Fibroblast of pulmonary artery (primary cell): ENCODE measurements around the gene TUBA4B.
A peak's percentile ranks its signal among the peaks of the same experiment; 100 is the strongest.

Experiments
- DNase-seq: peaks from one replicate; pipeline ENCODE4 v3.0.0-alpha.2; 2010; ENCODE audit warnings: low read depth
- H3K4me3 ChIP-seq: replicated peaks from 2 replicates; pipeline ENCODE4 v1.5.1; 2011; ENCODE audit warnings: low read depth, mild to moderate bottlenecking, control low read depth, low read length, moderate library complexity
- TF ChIP-seq, protein P1 (sequence below): IDR thresholded peaks from 2 replicates; pipeline ENCODE4 v1.5.1; 2011; ENCODE audit warnings: mild to moderate bottlenecking, control low read depth, low read length, inconsistent platforms; ENCODE audit errors: missing control alignments

Gene TUBA4B

DNA sequence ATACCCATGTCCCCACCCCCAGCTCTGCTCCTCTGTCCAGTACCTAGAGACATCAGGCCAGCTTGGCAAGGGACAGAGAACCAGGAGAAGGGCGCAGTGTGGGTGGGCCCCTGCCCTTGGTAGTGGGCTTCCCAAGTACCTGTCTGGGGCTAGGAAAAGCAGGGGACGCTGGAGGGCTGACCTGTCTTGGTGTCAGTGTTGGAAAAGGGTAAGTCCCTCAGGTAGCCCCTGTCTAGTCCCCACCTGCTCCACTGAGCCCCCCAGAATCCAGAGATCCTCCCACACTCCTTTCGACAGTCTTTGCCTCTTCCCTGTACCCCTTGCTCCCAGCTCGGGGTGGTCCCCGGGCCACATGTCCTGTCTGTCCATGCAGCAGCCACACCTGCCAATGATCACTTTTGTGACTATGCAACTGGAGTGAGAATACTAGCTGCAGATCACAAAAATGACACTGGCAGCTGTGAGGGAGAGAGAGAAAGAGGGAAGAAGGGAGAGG, 40.7 kb downstream of the TUBA4B start:
- TF ChIP-seq, protein P1, sequence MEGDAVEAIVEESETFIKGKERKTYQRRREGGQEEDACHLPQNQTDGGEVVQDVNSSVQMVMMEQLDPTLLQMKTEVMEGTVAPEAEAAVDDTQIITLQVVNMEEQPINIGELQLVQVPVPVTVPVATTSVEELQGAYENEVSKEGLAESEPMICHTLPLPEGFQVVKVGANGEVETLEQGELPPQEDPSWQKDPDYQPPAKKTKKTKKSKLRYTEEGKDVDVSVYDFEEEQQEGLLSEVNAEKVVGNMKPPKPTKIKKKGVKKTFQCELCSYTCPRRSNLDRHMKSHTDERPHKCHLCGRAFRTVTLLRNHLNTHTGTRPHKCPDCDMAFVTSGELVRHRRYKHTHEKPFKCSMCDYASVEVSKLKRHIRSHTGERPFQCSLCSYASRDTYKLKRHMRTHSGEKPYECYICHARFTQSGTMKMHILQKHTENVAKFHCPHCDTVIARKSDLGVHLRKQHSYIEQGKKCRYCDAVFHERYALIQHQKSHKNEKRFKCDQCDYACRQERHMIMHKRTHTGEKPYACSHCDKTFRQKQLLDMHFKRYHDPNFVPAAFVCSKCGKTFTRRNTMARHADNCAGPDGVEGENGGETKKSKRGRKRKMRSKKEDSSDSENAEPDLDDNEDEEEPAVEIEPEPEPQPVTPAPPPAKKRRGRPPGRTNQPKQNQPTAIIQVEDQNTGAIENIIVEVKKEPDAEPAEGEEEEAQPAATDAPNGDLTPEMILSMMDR = no peak
- no peak for DNase-seq
- H3K4me3 ChIP-seq = no peak overlapping the region

DNA sequence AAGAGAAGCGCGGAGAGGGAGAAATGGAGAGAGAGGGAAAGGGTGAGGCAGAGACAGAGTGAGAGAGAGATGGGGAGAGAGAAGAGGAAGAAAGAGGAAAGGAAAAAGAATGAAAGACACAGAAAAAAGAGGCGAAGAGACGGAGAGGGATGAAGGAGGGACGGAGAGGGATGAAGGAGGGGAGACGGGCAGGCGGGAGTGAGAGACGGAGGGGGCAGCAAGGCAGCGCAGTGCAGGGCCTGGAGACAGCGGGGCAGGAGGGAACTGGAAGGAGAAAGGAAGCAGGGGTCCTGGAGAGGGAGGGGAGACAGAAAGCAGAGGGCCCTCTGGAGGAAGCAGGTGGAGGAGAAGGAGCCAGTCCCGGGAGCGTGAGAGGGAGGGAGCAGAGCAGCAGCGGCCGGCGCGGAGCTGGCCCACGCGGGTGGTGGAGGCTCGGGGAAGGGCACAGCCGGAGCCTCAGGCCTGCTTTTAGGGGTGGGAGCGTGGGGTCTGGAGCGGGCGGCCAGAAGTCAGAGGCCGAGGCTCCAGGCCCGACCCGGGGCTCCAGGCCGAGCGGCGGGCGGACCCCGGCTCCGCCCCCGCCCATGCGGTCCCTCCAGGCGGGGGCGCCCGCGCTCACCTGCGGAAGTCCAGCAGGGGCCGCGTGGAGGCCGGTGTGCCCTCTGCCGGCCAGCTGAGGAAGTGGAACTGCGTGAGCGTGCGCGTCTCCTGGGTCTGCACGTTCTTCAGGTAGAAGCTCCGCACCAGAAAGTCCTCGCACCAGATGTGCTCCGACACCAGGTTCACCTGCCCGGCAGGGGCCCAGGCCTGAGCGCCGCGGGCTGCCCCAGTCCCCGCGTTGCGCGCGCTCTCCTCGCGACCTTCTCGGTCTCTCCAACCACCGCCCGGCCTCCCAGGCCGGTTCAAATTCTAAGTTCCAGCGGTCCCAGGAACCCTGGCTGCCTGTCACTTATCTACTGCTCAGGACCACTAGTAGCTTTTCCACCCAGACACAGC, 41.6 kb downstream of the TUBA4B start:
- TF ChIP-seq, protein P1 = peak; percentile 66
- H3K4me3 ChIP-seq = peak overlapping the region; percentile 47

DNA sequence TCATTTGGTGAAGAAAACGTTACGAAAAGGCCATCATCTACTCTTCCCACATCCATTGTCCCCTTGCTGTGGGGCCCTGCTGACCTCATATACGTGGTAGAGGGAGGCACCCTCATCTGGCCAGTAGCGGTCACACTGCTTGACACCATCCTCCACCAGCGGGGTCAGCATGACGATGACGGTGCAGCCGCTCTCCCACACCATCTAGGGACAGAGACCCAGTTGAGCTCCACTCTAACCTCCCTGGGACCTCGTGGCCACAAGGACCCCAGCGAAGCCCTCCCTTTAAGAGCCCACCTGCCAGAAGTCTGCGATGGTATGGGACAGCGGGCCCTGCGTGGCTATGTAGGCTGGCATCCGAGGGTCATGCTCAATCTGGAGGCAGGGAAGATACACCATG, 43.1 kb downstream of the TUBA4B start:
- no peak overlapping the region for H3K4me3 ChIP-seq
- DNase-seq = no peak
- TF ChIP-seq, protein P1 = no peak

More for the DNA sequence above, 41.6 kb downstream of the TUBA4B start:
- DNase-seq = peak; percentile 82

DNA sequence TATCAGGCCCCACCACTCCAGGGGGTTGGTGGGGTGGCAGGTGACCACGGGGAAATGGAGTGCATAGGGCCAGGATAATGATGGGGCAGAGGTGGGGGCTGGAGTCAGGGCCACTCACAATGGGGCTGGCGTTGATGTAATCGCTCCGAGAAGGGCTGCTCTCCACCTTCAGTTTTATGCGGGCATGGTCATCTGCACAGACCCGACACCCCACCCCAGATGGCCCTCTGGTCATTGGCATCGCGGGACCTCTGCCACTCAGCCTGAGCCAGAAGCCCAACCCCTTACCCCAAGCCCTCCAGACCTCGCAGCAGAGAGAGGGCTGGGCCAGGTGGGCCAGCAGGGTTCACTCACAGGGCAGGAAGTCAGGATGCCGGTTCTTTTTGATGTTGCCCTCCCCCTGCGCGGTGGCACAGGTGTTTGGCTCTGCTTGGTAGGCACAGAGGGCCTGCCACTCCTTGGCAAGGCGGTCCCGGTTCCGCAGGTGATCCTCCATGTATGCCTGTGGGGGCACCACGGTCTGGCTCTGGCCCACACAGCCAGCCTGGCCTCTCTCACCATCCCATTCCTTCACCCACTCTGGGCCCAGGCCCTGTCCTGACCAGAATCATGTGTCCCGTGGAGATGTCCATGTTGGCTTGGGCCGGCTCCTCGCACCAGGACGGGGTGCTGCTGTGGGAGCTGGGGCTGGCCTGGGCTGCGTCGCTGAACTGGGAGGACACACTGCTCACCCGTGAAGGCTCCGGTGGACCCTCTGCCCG, 43.8 kb downstream of the TUBA4B start:
- TF ChIP-seq, protein P1 = no peak
- DNase-seq = no peak
- H3K4me3 ChIP-seq = no peak overlapping the region

DNA sequence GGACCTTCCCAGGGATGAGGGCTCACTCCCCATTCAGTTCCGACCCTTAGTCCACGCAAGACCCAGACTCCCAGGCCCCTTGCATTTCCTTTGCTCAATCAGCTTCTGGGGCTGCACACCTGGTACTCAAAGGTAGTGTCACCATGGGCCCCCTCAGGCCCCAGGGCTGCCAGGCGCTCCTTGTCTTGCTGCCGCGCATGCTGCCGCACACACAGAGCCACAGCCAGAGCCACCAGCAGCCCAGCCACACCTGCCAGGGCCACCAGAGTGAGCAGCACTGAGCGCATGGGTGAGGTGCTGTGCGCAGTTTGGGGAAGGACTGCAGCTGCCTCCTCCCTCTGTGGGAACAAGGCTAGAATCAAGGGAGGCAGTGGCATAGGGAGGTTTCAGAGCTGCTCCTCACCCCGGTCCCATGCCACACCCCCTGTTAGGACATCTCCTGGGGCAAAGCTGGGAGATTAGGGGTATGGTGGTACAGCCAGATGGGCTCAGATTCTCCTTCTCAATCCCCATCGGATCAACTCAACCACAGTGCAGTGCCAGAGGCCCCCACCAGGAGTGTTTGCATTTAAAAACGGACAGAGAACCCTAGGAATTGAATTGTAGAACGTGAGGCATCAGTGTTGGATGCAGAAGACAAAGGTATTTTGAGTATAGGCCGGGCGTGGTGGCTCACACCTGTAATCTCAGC, 44.9 kb downstream of the TUBA4B start:
- TF ChIP-seq, protein P1 = peak; percentile 25
- DNase-seq = no peak
- no peak overlapping the region for H3K4me3 ChIP-seq

DNA sequence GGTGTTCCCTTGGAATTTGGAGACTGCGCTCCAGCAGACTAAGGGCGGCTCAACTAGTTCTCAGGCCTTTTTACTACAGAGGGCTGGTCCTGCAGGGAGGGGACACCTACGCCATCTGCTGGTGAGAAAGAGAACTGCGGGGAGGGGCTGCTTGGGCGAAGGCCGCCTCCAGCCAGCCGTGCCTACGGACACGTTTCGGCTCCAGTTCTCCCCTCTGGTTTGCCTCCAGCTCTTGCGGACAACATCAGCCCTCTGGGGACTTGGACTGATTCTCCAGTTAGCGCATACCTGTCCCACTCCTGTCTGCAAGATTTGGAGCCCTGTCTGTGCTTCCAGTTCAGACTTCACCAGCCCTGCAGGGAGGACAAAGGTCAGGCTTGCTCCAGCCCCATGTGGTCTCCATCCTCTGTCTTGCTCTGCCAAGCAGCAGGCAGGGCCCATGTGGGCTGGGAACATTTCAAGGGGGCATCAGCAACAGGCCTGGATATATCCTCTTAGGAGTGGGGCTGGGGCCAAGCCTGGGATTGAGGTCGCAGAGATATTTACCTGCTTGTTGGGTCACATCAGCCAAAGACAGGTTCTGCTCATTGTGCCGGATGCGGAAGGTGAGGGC, 45.8 kb downstream of the TUBA4B start:
- DNase-seq = peak; percentile 84
- no peak overlapping the region for H3K4me3 ChIP-seq
- TF ChIP-seq, protein P1 = peak; percentile 96
